Stomach (tissue), 4 donors: ENCODE measurements around the gene TSHR.

ENCODE experiments used
- CTCF ChIP-seq, 7 experiments: fragments of 450-650 bp in 4 of 7; fragments of 200-600 bp in 3 of 7; sonication (generic) in 3 of 7; IDR thresholded peaks; one replicate each; pipeline ENCODE4 v1.5.1; 2016 to 2019; ENCODE audit warnings: antibody characterized with exemption in 7 of 7, control low read depth in 2 of 7, mild to moderate bottlenecking in 1 of 7
- POLR2AphosphoS5 ChIP-seq, 3 donors: sonication (generic); formaldehyde crosslinking; IDR thresholded peaks; one replicate each; pipeline ENCODE4 v1.6.1; 2016; ENCODE audit warnings: antibody characterized with exemption in 3 of 3

- TF ChIP-seq POLR2AphosphoS5 (IDR thresholded peaks at IDR 0.05) = no peak
- no peak for TF ChIP-seq CTCF (IDR thresholded peaks at IDR 0.05)
Observed at GRCh38 chr14:81068176-81068782, 112.9 kb downstream of the TSHR start.
